ENCODE data around the gene GPA33.

GPA33 gene

DNA sequence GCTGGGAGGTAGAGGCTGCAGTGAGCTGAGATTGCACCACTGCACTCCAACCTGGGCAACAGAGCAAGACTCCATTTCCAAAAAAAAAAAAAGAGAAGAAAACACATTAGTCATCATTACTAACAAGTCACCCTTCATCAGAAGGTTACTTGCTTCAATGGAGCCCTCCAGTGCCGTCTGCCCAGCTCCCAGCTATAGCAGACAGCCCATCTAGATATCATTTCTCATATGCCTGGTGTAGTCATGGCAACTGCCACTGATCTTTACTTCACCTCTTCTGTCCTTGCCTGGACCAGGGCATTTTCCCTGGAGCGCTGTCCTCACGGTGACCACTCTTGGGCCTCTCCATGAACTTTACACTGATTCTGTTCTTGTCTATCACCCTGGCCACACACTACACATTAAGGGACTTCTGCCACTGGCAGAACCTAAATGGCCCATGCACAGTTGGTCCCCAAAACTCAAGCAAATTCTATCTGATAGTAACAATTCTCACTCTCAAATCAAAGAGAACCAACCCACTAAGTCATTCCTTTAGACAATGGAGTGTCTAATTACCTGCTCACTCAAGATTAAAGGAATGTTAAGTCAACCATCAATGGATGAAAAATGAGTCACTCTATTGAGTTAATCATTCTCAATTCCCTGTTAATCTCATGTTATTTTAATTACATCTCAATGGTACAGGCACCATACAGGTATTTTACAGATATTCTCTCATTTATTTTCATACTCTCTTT lies 12.9 kb downstream of the GPA33 start:
- 93 to 97% methylated on average over 3 of the region's 3 CpGs for WGBS, 2 experiments
- Histone ChIP-seq H3K27me3 (ENCODE audit: control insufficient read depth, insufficient read depth, low read length, poor library complexity, severe bottlenecking) (no peaks in the 10 kb centered on the region), H3K4me1 (ENCODE audit: control insufficient read depth, insufficient read depth, low read length) (peaks cover 4% of the 10 kb centered on the region), H3K36me3 (ENCODE audit: control insufficient read depth, insufficient read depth, low read length) (no peaks in the 10 kb centered on the region), H3K27ac (ENCODE audit: insufficient read depth, low read depth, low read length, poor library complexity, severe bottlenecking) (no peak overlapping the region), H3K9me3 (ENCODE audit: control insufficient read depth, low read length) (no peaks in the 10 kb centered on the region), H3K4me3 (ENCODE audit: insufficient read depth, low read depth, low read length) (no peak overlapping the region)

DNA sequence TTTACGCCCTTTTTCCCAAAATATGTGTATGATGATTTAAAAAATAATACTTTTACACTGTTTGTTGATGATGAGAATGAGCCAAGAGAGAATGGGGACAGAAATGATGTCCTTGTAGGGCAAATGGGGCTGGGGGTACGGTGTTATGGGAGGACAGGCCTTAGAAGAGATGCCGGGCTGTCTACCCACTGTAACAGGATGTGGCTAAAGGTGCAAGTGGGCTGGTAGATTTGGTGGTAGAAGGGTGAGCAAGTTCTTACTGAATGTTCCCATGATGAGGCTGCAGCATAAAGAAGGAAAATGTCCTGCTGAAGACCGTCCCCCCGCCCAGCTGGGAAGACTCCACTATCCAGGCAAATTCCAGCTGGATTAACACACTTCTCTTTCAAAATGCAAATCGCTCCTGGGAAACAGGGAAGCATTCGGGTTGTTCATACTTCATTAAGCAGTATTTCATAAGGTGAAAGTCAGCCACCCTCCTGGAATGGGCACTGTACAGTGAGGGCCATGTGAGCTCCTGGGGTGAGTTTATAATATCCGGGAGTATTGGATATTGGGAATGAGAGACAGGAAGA lies 14.0 kb downstream of the GPA33 start:
- H3K36me3 ChIP-seq (ENCODE audit: control insufficient read depth, insufficient read depth, low read length) = no peaks in the 10 kb centered on the region
- WGBS, 2 experiments = 83 to 86% methylated on average over 8 of the region's 8 CpGs
- no peak overlapping the region for H3K27ac ChIP-seq (ENCODE audit: insufficient read depth, low read depth, low read length, poor library complexity, severe bottlenecking)
- H3K4me3 ChIP-seq (ENCODE audit: insufficient read depth, low read depth, low read length) = no peak overlapping the region
- no peaks in the 10 kb centered on the region for H3K9me3 ChIP-seq (ENCODE audit: control insufficient read depth, low read length)
- H3K27me3 ChIP-seq (ENCODE audit: control insufficient read depth, insufficient read depth, low read length, poor library complexity, severe bottlenecking) = no peaks in the 10 kb centered on the region
- peaks cover 4% of the 10 kb centered on the region for H3K4me1 ChIP-seq (ENCODE audit: control insufficient read depth, insufficient read depth, low read length)

DNA sequence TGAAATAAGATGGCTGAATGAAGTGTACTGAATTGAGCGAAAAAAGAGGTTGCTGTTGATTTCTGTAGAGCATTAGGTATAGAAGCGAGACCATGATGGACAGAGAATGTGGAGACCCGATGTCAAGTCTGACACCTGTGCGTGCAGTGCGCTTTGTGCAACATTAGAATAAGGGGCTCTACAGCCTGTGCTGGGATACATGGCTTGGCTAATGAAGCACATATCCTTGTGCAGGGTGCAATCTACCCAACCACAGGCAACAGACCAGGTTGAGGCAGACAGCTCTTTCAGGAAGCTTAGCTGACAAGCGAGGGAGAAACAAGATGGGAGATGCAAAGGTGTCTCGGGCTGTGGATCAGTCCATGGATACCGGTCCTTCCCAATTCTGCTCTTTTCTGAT lies 18.9 kb downstream of the GPA33 start:
- 96 to 97% methylated on average over 8 of the region's 8 CpGs for WGBS, 2 experiments
- Histone ChIP-seq H3K27me3 (ENCODE audit: control insufficient read depth, insufficient read depth, low read length, poor library complexity, severe bottlenecking) (no peaks in the 10 kb centered on the region), H3K36me3 (ENCODE audit: control insufficient read depth, insufficient read depth, low read length) (no peaks in the 10 kb centered on the region), H3K27ac (ENCODE audit: insufficient read depth, low read depth, low read length, poor library complexity, severe bottlenecking) (no peak overlapping the region), H3K4me3 (ENCODE audit: insufficient read depth, low read depth, low read length) (no peak overlapping the region), H3K4me1 (ENCODE audit: control insufficient read depth, insufficient read depth, low read length) (peaks cover 3% of the 10 kb centered on the region), H3K9me3 (ENCODE audit: control insufficient read depth, low read length) (no peaks in the 10 kb centered on the region)

DNA sequence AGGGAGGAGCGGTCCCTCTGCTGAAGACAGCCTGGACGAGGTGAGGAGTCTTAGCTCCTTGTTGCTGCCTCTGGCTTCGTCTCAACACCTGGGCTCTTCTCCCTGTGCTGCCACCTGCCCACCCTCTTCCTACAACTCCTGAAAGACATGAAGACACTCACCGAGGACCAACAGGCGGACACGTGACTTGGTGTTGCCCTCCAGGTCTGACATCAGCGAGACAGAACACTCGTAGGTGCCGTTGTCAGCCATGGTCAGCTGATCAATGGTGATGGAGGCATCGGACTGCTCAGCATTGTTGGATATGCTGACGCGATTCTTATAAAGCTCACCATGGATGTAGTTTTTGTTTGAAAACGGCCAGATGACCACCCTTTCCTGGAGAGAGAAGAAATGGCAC lies 21.4 kb downstream of the GPA33 start:
- no peaks in the 10 kb centered on the region for H3K27me3 ChIP-seq (ENCODE audit: control insufficient read depth, insufficient read depth, low read length, poor library complexity, severe bottlenecking)
- no peak overlapping the region for H3K27ac ChIP-seq (ENCODE audit: insufficient read depth, low read depth, low read length, poor library complexity, severe bottlenecking)
- H3K36me3 ChIP-seq (ENCODE audit: control insufficient read depth, insufficient read depth, low read length) = no peaks in the 10 kb centered on the region
- H3K9me3 ChIP-seq (ENCODE audit: control insufficient read depth, low read length) = no peaks in the 10 kb centered on the region
- WGBS, 2 experiments = 95 to 96% methylated on average over 13 of the region's 13 CpGs
- no peaks in the 10 kb centered on the region for H3K4me1 ChIP-seq (ENCODE audit: control insufficient read depth, insufficient read depth, low read length)
- H3K4me3 ChIP-seq (ENCODE audit: insufficient read depth, low read depth, low read length) = no peak overlapping the region

DNA sequence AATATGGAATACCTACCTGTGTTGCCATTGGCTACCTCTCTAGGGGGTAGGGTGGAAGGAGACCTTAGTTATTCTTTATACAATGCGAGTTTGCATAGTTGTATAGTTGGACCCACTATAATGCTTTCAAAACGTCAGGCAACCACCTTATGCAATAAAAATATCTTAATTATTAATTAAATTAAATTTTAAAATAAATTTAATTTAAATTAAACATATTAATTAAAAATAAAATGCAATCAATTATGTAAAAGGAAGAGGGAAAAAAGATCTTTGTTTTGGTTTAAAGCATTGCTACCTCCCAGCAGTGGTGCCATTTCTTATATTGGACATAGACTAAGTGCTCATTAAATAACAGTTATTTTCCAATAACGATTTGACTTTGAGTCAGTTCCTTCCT lies 22.3 kb downstream of the GPA33 start:
- H3K27me3 ChIP-seq (ENCODE audit: control insufficient read depth, insufficient read depth, low read length, poor library complexity, severe bottlenecking) = no peaks in the 10 kb centered on the region
- no peaks in the 10 kb centered on the region for H3K9me3 ChIP-seq (ENCODE audit: control insufficient read depth, low read length)
- no peak overlapping the region for H3K27ac ChIP-seq (ENCODE audit: insufficient read depth, low read depth, low read length, poor library complexity, severe bottlenecking)
- H3K4me3 ChIP-seq (ENCODE audit: insufficient read depth, low read depth, low read length) = no peak overlapping the region
- H3K4me1 ChIP-seq (ENCODE audit: control insufficient read depth, insufficient read depth, low read length) = no peaks in the 10 kb centered on the region
- no peaks in the 10 kb centered on the region for H3K36me3 ChIP-seq (ENCODE audit: control insufficient read depth, insufficient read depth, low read length)
- 93 to 100% methylated on average over 1 to 2 of the region's 3 CpGs for WGBS, 2 experiments

DNA sequence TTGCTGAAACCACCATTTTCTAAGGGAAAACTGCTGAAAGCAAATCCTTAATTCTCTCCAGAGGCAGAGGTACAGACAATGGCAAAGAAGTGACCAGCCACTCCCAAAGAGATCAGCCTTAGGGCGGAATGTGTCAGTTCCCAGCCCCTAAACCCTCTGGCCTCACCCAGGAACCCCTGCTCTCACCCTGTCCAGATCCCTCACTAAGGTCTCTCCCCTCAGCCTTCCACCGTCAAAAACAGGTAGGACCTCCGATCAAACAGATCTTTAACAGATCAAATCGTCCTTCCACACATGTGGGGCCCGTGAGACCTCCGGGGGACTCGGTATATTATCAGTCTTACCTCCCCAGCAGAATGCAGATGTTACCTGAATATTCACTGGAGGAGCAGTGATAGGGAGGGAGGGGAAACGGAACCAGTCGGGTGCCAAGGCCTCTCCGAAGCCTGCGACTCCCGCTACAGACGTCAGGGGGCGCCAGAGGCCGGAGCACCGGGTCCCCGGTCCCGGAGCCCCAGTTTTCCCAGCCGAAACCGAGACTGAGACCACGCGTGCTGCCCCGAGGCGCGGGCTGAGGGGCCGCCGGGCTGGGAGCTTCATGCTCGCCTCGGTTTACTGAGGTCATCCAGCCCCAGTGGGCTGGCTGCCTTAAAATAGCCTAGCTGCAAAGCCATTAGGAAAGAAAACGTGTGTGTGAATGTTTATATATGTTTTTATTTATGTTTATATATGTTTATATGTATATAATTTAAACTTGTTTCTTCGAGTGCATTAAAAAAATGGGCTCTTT lies 23.6 kb downstream of the GPA33 start:
- WGBS, 2 experiments = 6 to 7% methylated on average over 29 to 30 of the region's 31 CpGs

DNA sequence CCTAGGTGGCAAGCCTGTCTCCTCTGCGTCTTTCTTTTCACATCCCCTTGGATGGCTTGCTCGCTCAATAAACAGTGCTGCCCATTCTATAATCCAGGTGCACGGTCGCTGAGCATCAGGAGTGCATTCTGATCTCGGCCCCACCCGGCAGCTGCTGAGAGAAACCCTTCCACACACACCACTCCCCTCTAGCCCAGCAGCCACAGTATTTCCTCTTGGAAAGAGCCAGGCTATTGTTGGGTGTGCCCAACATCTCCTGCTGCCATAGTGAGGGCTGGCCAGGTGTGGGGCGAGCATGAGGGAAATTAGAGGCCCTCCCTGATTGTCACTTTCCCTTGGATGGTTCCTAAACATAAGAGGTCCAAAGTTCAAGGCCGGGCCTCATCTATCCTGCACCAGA lies 24.7 kb downstream of the GPA33 start:
- Histone ChIP-seq H3K4me1 (ENCODE audit: control insufficient read depth, insufficient read depth, low read length) (no peaks in the 10 kb centered on the region), H3K36me3 (ENCODE audit: control insufficient read depth, insufficient read depth, low read length) (no peaks in the 10 kb centered on the region), H3K27ac (ENCODE audit: insufficient read depth, low read depth, low read length, poor library complexity, severe bottlenecking) (no peak overlapping the region), H3K4me3 (ENCODE audit: insufficient read depth, low read depth, low read length) (no peak overlapping the region), H3K27me3 (ENCODE audit: control insufficient read depth, insufficient read depth, low read length, poor library complexity, severe bottlenecking) (no peaks in the 10 kb centered on the region), H3K9me3 (ENCODE audit: control insufficient read depth, low read length) (no peaks in the 10 kb centered on the region)
- 93 to 95% methylated on average over 8 of the region's 8 CpGs for WGBS, 2 experiments

More for the DNA sequence above, 23.6 kb downstream of the GPA33 start:
- no peak overlapping the region for H3K4me3 ChIP-seq (ENCODE audit: insufficient read depth, low read depth, low read length)
- no peaks in the 10 kb centered on the region for H3K4me1 ChIP-seq (ENCODE audit: control insufficient read depth, insufficient read depth, low read length)
- H3K27me3 ChIP-seq (ENCODE audit: control insufficient read depth, insufficient read depth, low read length, poor library complexity, severe bottlenecking) = no peaks in the 10 kb centered on the region
- no peaks in the 10 kb centered on the region for H3K36me3 ChIP-seq (ENCODE audit: control insufficient read depth, insufficient read depth, low read length)
- H3K27ac ChIP-seq (ENCODE audit: insufficient read depth, low read depth, low read length, poor library complexity, severe bottlenecking) = no peak overlapping the region
- no peaks in the 10 kb centered on the region for H3K9me3 ChIP-seq (ENCODE audit: control insufficient read depth, low read length)

DNA sequence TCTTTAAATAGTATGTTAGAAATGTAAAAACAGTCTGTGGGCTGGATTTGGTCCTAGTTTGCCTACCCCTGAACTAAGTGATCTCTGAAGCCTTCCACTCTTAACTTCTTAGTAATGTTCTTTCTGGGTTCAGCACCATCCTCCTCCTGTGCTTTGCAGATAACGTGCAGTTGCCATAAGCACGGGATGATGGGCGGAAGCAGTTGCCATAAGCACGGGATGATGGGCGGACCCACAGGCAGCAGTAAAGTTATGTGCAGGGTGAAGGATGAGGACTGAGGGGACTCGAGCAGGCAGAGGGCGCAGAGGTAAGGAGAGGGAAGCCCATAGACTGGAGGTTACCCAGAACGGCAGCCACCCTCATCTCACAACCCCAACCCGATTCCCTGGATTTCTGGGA lies 25.6 kb downstream of the GPA33 start:
- Histone ChIP-seq H3K27ac (ENCODE audit: insufficient read depth, low read depth, low read length, poor library complexity, severe bottlenecking) (no peak overlapping the region), H3K9me3 (ENCODE audit: control insufficient read depth, low read length) (no peaks in the 10 kb centered on the region), H3K36me3 (ENCODE audit: control insufficient read depth, insufficient read depth, low read length) (no peaks in the 10 kb centered on the region), H3K4me3 (ENCODE audit: insufficient read depth, low read depth, low read length) (no peak overlapping the region), H3K27me3 (ENCODE audit: control insufficient read depth, insufficient read depth, low read length, poor library complexity, severe bottlenecking) (no peaks in the 10 kb centered on the region), H3K4me1 (ENCODE audit: control insufficient read depth, insufficient read depth, low read length) (no peaks in the 10 kb centered on the region)
- WGBS, 2 experiments = 84 to 88% methylated on average over 9 of the region's 9 CpGs

DNA sequence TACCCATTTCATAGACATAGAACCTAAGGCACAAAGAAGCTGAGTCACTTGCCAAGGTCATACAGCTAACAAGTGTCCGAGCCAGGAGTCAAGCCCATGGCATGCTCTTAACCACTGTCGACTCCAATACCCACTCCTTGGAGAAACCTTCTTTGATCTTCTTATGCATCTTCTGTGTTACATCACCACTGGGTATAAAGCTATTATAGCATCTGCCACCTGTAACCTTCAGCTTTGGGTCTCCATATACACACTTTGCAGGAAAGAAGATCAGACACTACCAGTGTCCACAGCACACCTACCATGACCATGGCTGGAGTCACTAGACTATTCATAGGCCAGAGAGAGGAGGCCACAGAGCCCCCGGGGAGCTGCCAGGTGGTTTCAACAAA lies 29.1 kb downstream of the GPA33 start:
- H3K4me3 ChIP-seq (ENCODE audit: insufficient read depth, low read depth, low read length) = no peak overlapping the region
- 94 to 97% methylated on average over 3 of the region's 3 CpGs for WGBS, 2 experiments
- no peaks in the 10 kb centered on the region for H3K36me3 ChIP-seq (ENCODE audit: control insufficient read depth, insufficient read depth, low read length)
- no peaks in the 10 kb centered on the region for H3K27me3 ChIP-seq (ENCODE audit: control insufficient read depth, insufficient read depth, low read length, poor library complexity, severe bottlenecking)
- H3K9me3 ChIP-seq (ENCODE audit: control insufficient read depth, low read length) = no peaks in the 10 kb centered on the region
- peaks cover 7% of the 10 kb centered on the region for H3K4me1 ChIP-seq (ENCODE audit: control insufficient read depth, insufficient read depth, low read length)
- no peak overlapping the region for H3K27ac ChIP-seq (ENCODE audit: insufficient read depth, low read depth, low read length, poor library complexity, severe bottlenecking)

Data from ectodermal cell (in vitro differentiated cells).